ENCODE results near the gene TBC1D22A. TPM values are rescaled to one million over a fixed set of nuclear protein-coding genes. Genes with fewer than 3 reads are reported as not detected.

Gene TBC1D22A
- total and polyA plus RNA-seq, 9 of the 15 experiments (the other 6 are each of a cell fraction or from before 2014, with no cell fraction given): 0.20 to 11.5 (median 5.2) TPM

- in situ Hi-C loops (cut with MboI): no loop called here
- H3K9ac ChIP-seq (ENCODE audit: insufficient read depth in 1 of 2, low read depth in 2 of 2, low read length in 2 of 2): no peak overlapping the region
- TF ChIP-seq ZNF282 (CRISPR knock-in tag; IDR thresholded peaks at IDR 0.05) (no peak), POLR2B (IDR thresholded peaks at IDR 0.05; ENCODE audit: low read depth, partially characterized antibody) (no peak), ZNF57 (CRISPR knock-in tag; IDR thresholded peaks at IDR 0.05) (no peak), ZNF696 (CRISPR knock-in tag; conservative IDR thresholded peaks at IDR 0.05) (no peak), SAFB (IDR thresholded peaks at IDR 0.05; ENCODE audit: borderline replicate concordance, low read depth, low read length) (no peak), ZFP30 (CRISPR knock-in tag; IDR thresholded peaks at IDR 0.05; ENCODE audit: borderline replicate concordance) (no peak), DNMT1 (IDR thresholded peaks at IDR 0.05) (no peak), HMBOX1 (IDR thresholded peaks at IDR 0.05) (no peak), ZNF699 (CRISPR knock-in tag; IDR thresholded peaks at IDR 0.05; ENCODE audit: insufficient replicate concordance) (no peak), THRA (IDR thresholded peaks at IDR 0.05) (no peak), CBFA2T3 (IDR thresholded peaks at IDR 0.05) (no peak)
- intact Hi-C loops (cut with micrococcal nuclease): no loop called here
- H3K9me3 ChIP-seq (replicated peaks; ENCODE audit: control insufficient read depth, insufficient read depth, low read depth, low read length): no peaks in the 10 kb centered on the region
- 84% methylated on average over 15 of the region's 16 CpGs for whole genome bisulfite sequencing (ENCODE audit: insufficient coverage, low coverage, missing lambda C conversion rate)
- H2AFZ ChIP-seq (ENCODE audit: low read depth, low read length): no peak overlapping the region
- no peaks in the 10 kb centered on the region for H3K36me3 ChIP-seq (ENCODE audit: control insufficient read depth, insufficient read depth, low read length)
- CTCF ChIA-PET (ENCODE audit: low intra/inter-chr PET ratio): no interaction called here
- H4K20me1 ChIP-seq (replicated peaks; ENCODE audit: control insufficient read depth, insufficient read depth, low read length): no peaks in the 10 kb centered on the region
- no peak overlapping the region for H3K27ac ChIP-seq (ENCODE audit: extremely low read depth, low read depth, low read length)
- no peaks in the 10 kb centered on the region; a peak in 1 of 5 replicates for H3K4me1 ChIP-seq (replicated peaks in 1 of 2; ENCODE audit: control insufficient read depth in 2 of 2, insufficient read depth in 2 of 2, low read length in 2 of 2)
- no peak for ATAC-seq
- H3K4me3 ChIP-seq: no peak overlapping the region
- no peak overlapping the region for H3K4me2 ChIP-seq (ENCODE audit: insufficient read depth, low read length)
- no peaks in the 10 kb centered on the region for H3K9me1 ChIP-seq (ENCODE audit: control insufficient read depth, insufficient read depth, low read length)
- H3K79me2 ChIP-seq (ENCODE audit: control insufficient read depth, insufficient read depth, low read length): no peaks in the 10 kb centered on the region
- no peaks in the 10 kb centered on the region for H3K27me3 ChIP-seq (ENCODE audit: control insufficient read depth in 2 of 2, insufficient read depth in 2 of 2, low read length in 2 of 2)
- no peak for FAIRE-seq
- DNase-seq (ENCODE audit: extremely low read depth in 1 of 4, low spot score in 3 of 4): no peak
- BruUV-seq (replicated peaks): no TSS peak
- POLR2A ChIA-PET: no interaction called here
Observed at GRCh38 chr22:46948411-46949144, 186.1 kb downstream of the TBC1D22A start.

All from K562 (cell line).